ENCODE results near the gene ZNF560. TPM values are rescaled to one million over a fixed set of nuclear protein-coding genes. Genes with fewer than 3 reads are reported as not detected.

The ZNF560 gene
- total and polyA plus RNA-seq, 4 donors, result not detected

- H3K27me3 ChIP-seq (ENCODE audit: control insufficient read depth in 4 of 4, insufficient read depth in 4 of 4, low read length in 3 of 4), result no peaks in the 10 kb centered on the region
- no peak overlapping the region for H3K27ac ChIP-seq (ENCODE audit: low read depth in 1 of 2, low read length in 2 of 2)
- H3K4me3 ChIP-seq (ENCODE audit: low read depth in 1 of 3, low read length in 3 of 3), result peak overlapping the region in 2 of 3 donors; percentile 38 to 65
- no peak overlapping the region for H3K9ac ChIP-seq (ENCODE audit: low read depth in 1 of 2, low read length in 2 of 2)
- 97% methylated on average over 5 of the region's 5 CpGs for WGBS
- H3K9me3 ChIP-seq (ENCODE audit: control insufficient read depth in 4 of 4, low read length in 3 of 4), result peaks cover 54 to 75% (median 67%) of the 10 kb centered on the region in 4 donors
- H3K36me3 ChIP-seq (ENCODE audit: control insufficient read depth in 4 of 4, insufficient read depth in 3 of 4, low read depth in 1 of 4, low read length in 3 of 4), result peaks cover 24 to 54% (median 52%) of the 10 kb centered on the region in 4 donors
- H3K4me1 ChIP-seq (ENCODE audit: control insufficient read depth in 4 of 4, insufficient read depth in 4 of 4, low read length in 3 of 4), result no peaks in the 10 kb centered on the region
- DNase-seq (ENCODE audit: low spot score), result no peak
- TF ChIP-seq YY1 (IDR thresholded peaks at IDR 0.05), result no peak
- no peak for TF ChIP-seq NR2F2 (IDR thresholded peaks at IDR 0.05)
- no peak for TF ChIP-seq HNF4G (IDR thresholded peaks at IDR 0.05)
- TF ChIP-seq FOXA1 (IDR thresholded peaks at IDR 0.05), result no peak
- no peak for TF ChIP-seq RXRA (IDR thresholded peaks at IDR 0.05)
- TF ChIP-seq JUND (IDR thresholded peaks at IDR 0.05), result no peak
- no peak for TF ChIP-seq CTCF (IDR thresholded peaks at IDR 0.05; ENCODE audit: low read depth, low read length, missing input control)
- no peak for TF ChIP-seq RAD21 (IDR thresholded peaks at IDR 0.05)
- no peak for TF ChIP-seq SP1 (IDR thresholded peaks at IDR 0.05)
Measured at GRCh38 chr19:9528757-9529336, 30.4 kb upstream of the ZNF560 start.

GRCh38 chr19:9523885-9524474 is 25.6 kb upstream of the ZNF560 start:
- peaks cover 6 to 15% (median 10%) of the 10 kb centered on the region in 4 donors for H3K36me3 ChIP-seq (ENCODE audit: control insufficient read depth in 4 of 4, insufficient read depth in 3 of 4, low read depth in 1 of 4, low read length in 3 of 4)

More at GRCh38 chr19:9523885-9524474, 25.6 kb upstream of the ZNF560 start:
- Histone ChIP-seq H3K4me3 (ENCODE audit: low read depth in 1 of 3, low read length in 3 of 3) (peak overlapping the region in 2 of 3 donors; percentile 62 to 73), H3K27me3 (ENCODE audit: control insufficient read depth in 4 of 4, insufficient read depth in 4 of 4, low read length in 3 of 4) (no peaks in the 10 kb centered on the region), H3K27ac (ENCODE audit: low read depth in 1 of 2, low read length in 2 of 2) (no peak overlapping the region), H3K4me1 (ENCODE audit: control insufficient read depth in 4 of 4, insufficient read depth in 4 of 4, low read length in 3 of 4) (no peaks in the 10 kb centered on the region), H3K9me3 (ENCODE audit: control insufficient read depth in 4 of 4, low read length in 3 of 4) (peaks cover 57 to 79% (median 62%) of the 10 kb centered on the region in 4 donors), H3K9ac (ENCODE audit: low read depth in 1 of 2, low read length in 2 of 2) (no peak overlapping the region)
- no peak for TF ChIP-seq FOXA1 (IDR thresholded peaks at IDR 0.05)
- no peak for TF ChIP-seq ZBTB33 (IDR thresholded peaks at IDR 0.05)
- no peak for TF ChIP-seq TAF1 (conservative IDR thresholded peaks at IDR 0.05)
- no peak for TF ChIP-seq HNF4G (IDR thresholded peaks at IDR 0.05)
- TF ChIP-seq SP1 (IDR thresholded peaks at IDR 0.05), result no peak
- TF ChIP-seq GABPA (IDR thresholded peaks at IDR 0.05 in 1 of 2, conservative IDR thresholded peaks at IDR 0.05 in 1 of 2), result no peak
- no peak for TF ChIP-seq CTCF (IDR thresholded peaks at IDR 0.05; ENCODE audit: low read depth, low read length, missing input control)
- TF ChIP-seq NR2F2 (IDR thresholded peaks at IDR 0.05), result no peak
- no peak for TF ChIP-seq YY1 (IDR thresholded peaks at IDR 0.05)
- no peak for TF ChIP-seq RXRA (IDR thresholded peaks at IDR 0.05)
- no peak for TF ChIP-seq RAD21 (IDR thresholded peaks at IDR 0.05)
- no peak for TF ChIP-seq MAX (IDR thresholded peaks at IDR 0.05)
- no peak for DNase-seq (ENCODE audit: low spot score)
- 94% methylated on average over 1 of the region's 1 CpG for WGBS
